ENCODE measurements around the gene RANBP1. TPM values are rescaled to one million over a fixed set of nuclear protein-coding genes. Genes with fewer than 3 reads are reported as not detected.

RANBP1 gene
- total and polyA plus RNA-seq, 2 of the 13 experiments (the other 11 are each of a cell fraction or from before 2014, with no cell fraction given): 181 to 492 TPM

- TF ChIP-seq UBTF (CRISPR knock-in tag; IDR thresholded peaks at IDR 0.05): peak; percentile 52; the same call in 1 of the 2 replicates
- peak; percentile 72; the same call in 1 of the 2 replicates for TF ChIP-seq ZNF589 (CRISPR knock-in tag; conservative IDR thresholded peaks at IDR 0.05)
- no peak for TF ChIP-seq HNF4G (IDR thresholded peaks at IDR 0.05; ENCODE audit: borderline replicate concordance, low read depth, low read length)
- peak; percentile 44; the same call in 1 of the 2 replicates for TF ChIP-seq HNF4G (CRISPR knock-in tag; IDR thresholded peaks at IDR 0.05; ENCODE audit: borderline replicate concordance, low read depth)
- TF ChIP-seq SMARCC2 (IDR thresholded peaks at IDR 0.05): no peak
- TF ChIP-seq GPN1 (CRISPR knock-in tag; IDR thresholded peaks at IDR 0.05; ENCODE audit: borderline replicate concordance): no peak
- TF ChIP-seq STAT5B (CRISPR knock-in tag; IDR thresholded peaks at IDR 0.05): peak; percentile 85; the same call in 1 of the 2 replicates
- TF ChIP-seq ZNF784 (CRISPR knock-in tag; IDR thresholded peaks at IDR 0.05; ENCODE audit: borderline replicate concordance): no peak
- no peak; the same call in 1 of the 2 replicates for TF ChIP-seq LBX2 (CRISPR knock-in tag; IDR thresholded peaks at IDR 0.05; ENCODE audit: borderline replicate concordance)
- no peak; the same call in 1 of the 2 replicates for TF ChIP-seq HOXA9 (CRISPR knock-in tag; IDR thresholded peaks at IDR 0.05; ENCODE audit: borderline replicate concordance)
- TF ChIP-seq ZNF430 (CRISPR knock-in tag; IDR thresholded peaks at IDR 0.05): peak; percentile 91
- TF ChIP-seq ZBTB42 (CRISPR knock-in tag; IDR thresholded peaks at IDR 0.05): no peak
- TF ChIP-seq BCLAF1 (IDR thresholded peaks at IDR 0.05): no peak
- TF ChIP-seq MIXL1 (CRISPR knock-in tag; IDR thresholded peaks at IDR 0.05): 0 out of 2 replicates have a peak, but pooled peaks have one; percentile 31
- no peak for TF ChIP-seq TIGD3 (CRISPR knock-in tag; IDR thresholded peaks at IDR 0.05; ENCODE audit: borderline replicate concordance)
- TF ChIP-seq NFE2L2 (IDR thresholded peaks at IDR 0.05; ENCODE audit: low read length): no peak
- TF ChIP-seq SMYD3 (CRISPR knock-in tag; IDR thresholded peaks at IDR 0.05): no peak
- no peak for TF ChIP-seq TFAP4 (IDR thresholded peaks at IDR 0.05; ENCODE audit: borderline replicate concordance, low read depth)
- no peak for TF ChIP-seq RFXANK (CRISPR knock-in tag; IDR thresholded peaks at IDR 0.05)
- TF ChIP-seq ZBTB38 (CRISPR knock-in tag; IDR thresholded peaks at IDR 0.05): peak; percentile 75
- TF ChIP-seq ZFP90 (CRISPR knock-in tag; IDR thresholded peaks at IDR 0.05; ENCODE audit: borderline replicate concordance): 0 out of 2 replicates have a peak, but pooled peaks have one; percentile 19
These were observed 36.0 kb upstream of the RANBP1 start, which contains the start of gene DGCR8 (continued) for GRCh38 chr22:20079745-20080444.
